T-helper 1 cell treated with Interleukin-12 subunit alpha and Interleukin-12 subunit beta and Interleukin-4 antibody, amounts not matched to agents 30 ng/mL and 1 ng/mL, for 36 hours (primary cell): ENCODE results near the gene CLCA2. TPM values are rescaled to one million over a fixed set of nuclear protein-coding genes. Genes with fewer than 3 reads are reported as not detected.

Experiments
- intact Hi-C: fragments of 100-400 bp; cut with micrococcal nuclease; formaldehyde crosslinking; loops from one replicate; pipeline ENCODE4 v1.15.1; 2024
- total RNA-seq: library from RNA; stranded (reverse); gene quantifications from 2 replicates; pipeline ENCODE4 v1.2.3, GENCODE V29; 2022

Gene CLCA2
- not detected in 2 replicates for total RNA-seq

GRCh38 chr1:86423873-86424272 lies at the start of gene CLCA2:
TSS of gene CLCA2 (plus strand) at chr1:86424171. CDS start at chr1:86424248, 77 bp downstream.
- intact Hi-C loops: no loop called here

- intact Hi-C loops: no loop called here
Observed at GRCh38 chr1:86375688-86376087, 48.3 kb upstream of the CLCA2 start.

- intact Hi-C loops: no loop called here
Observed at GRCh38 chr1:86377341-86377740, 46.6 kb upstream of the CLCA2 start.

GRCh38 chr1:86378813-86379212 lies 45.2 kb upstream of the CLCA2 start:
- intact Hi-C loops: no loop called here

- intact Hi-C loops: loop anchor here (1.0 to 2.0 kb wide), 11 partner anchors 9 to 704 kb away; partner anchors contain the start of genes ODF2L and SH3GLB1
Observed at GRCh38 chr1:86380257-86380861, 43.6 kb upstream of the CLCA2 start.

GRCh38 chr1:86381223-86381622 lies 42.7 kb upstream of the CLCA2 start:
- intact Hi-C loops: loop anchor here (2.0 kb wide), 1 partner anchor 452 kb away; no protein-coding TSS in a partner anchor

GRCh38 chr1:86382878-86383277 lies 41.1 kb upstream of the CLCA2 start:
- intact Hi-C loops: no loop called here

- intact Hi-C loops: loop anchor here (1.0 to 5.0 kb wide), 5 partner anchors 8 to 1696 kb away; partner anchors contain the start of genes ODF2L, SH3GLB1 and SSX2IP
Observed at GRCh38 chr1:86387916-86388627, 35.9 kb upstream of the CLCA2 start.

GRCh38 chr1:86388777-86389176 lies 35.2 kb upstream of the CLCA2 start:
- intact Hi-C loops: loop anchor here (1.0 to 5.0 kb wide), 7 partner anchors 8 to 1696 kb away; partner anchors contain the start of genes ODF2L, SH3GLB1 and SSX2IP

- intact Hi-C loops: loop anchor here (1.0 to 5.0 kb wide), 6 partner anchors 9 to 1697 kb away; partner anchors contain the start of genes SH3GLB1 and SSX2IP
Observed at GRCh38 chr1:86389307-86389706, 34.7 kb upstream of the CLCA2 start.

- intact Hi-C loops: loop anchor here (10.0 kb wide), 1 partner anchor 1010 kb away; no protein-coding TSS in a partner anchor
Observed at GRCh38 chr1:86394416-86394815, 29.6 kb upstream of the CLCA2 start.

GRCh38 chr1:86395751-86396497 lies 28.0 kb upstream of the CLCA2 start, which contains the start of gene ODF2L:
TSS of gene ODF2L (minus strand) at chr1:86396323. CDS start at chr1:86387027, 9,296 bp downstream.
- intact Hi-C loops: loop anchor here (1.0 to 10.0 kb wide), 11 partner anchors 8 to 1824 kb away; partner anchors contain the start of genes BCL10, CTBS, SH3GLB1 and ZNHIT6

- intact Hi-C loops: loop anchor here (1.0 to 10.0 kb wide), 11 partner anchors 8 to 1824 kb away; partner anchors contain the start of genes BCL10, CTBS, SH3GLB1 and ZNHIT6
Observed at GRCh38 chr1:86396498-86396890, 27.5 kb upstream of the CLCA2 start.

- intact Hi-C loops: no loop called here
Observed at GRCh38 chr1:86409416-86410021, 14.5 kb upstream of the CLCA2 start.

GRCh38 chr1:86410879-86411278 lies 13.1 kb upstream of the CLCA2 start:
- intact Hi-C loops: no loop called here

GRCh38 chr1:86416343-86416742 lies 7.6 kb upstream of the CLCA2 start:
- intact Hi-C loops: no loop called here

GRCh38 chr1:86419277-86419903 lies 4.6 kb upstream of the CLCA2 start:
- intact Hi-C loops: loop anchor here (1.0 kb wide), 6 partner anchors 23 to 321 kb away; partner anchors contain the start of gene ODF2L

- intact Hi-C loops: no loop called here
Observed at GRCh38 chr1:86421601-86422280, 2.2 kb upstream of the CLCA2 start.

GRCh38 chr1:86423473-86423872 lies 498 bp upstream of the CLCA2 start:
- intact Hi-C loops: no loop called here
